IMR-90 (cell line): ENCODE measurements around the gene CBX5. TPM values are rescaled to one million over a fixed set of nuclear protein-coding genes. Genes with fewer than 3 reads are reported as not detected.

Experiments used
- ATAC-seq: fragments of 200-7000 bp; cut with Tn5 transposase; 2 replicates; pipeline ENCODE4 v1.9.1; 2020; ENCODE audit warnings: low read depth, mild to moderate bottlenecking, moderate library complexity
- BruUV-seq: library from RNA; stranded (reverse); fragments of 400-500 nt; replicated peaks from 2 replicates; lab custom pipeline; 2021; lab: Mats Ljungman, UMichigan
- CTCF ChIA-PET: fragments of 300-600 bp; formaldehyde crosslinking; extraction: SDS; loops from one replicate; lab custom pipeline; 2021; ENCODE audit warnings: antibody characterized with exemption; lab: Yijun Ruan, JAX
- POLR2A ChIA-PET: fragments of 300-600 bp; sonication (Branson Sonifier 250); formaldehyde crosslinking; loops from one replicate; lab custom pipeline; 2022; ENCODE audit warnings: antibody characterized with exemption; ENCODE audit not compliant: unreplicated experiment; lab: Charles Lee
- DNase-seq: peaks from one replicate; pipeline ENCODE4 v3.0.0; 2013
- H2AFZ ChIP-seq: replicated peaks from 2 replicates; pipeline ENCODE3; 2013; ENCODE audit warnings: low read length, mild to moderate bottlenecking; ENCODE audit not compliant: poor library complexity
- H2AK5ac ChIP-seq: 2 replicates; pipeline ENCODE4 v1.6.1; 2013; ENCODE audit warnings: low read depth, low read length, inconsistent platforms
- H2AK9ac ChIP-seq: replicated peaks from 2 replicates; pipeline ENCODE3; 2013; ENCODE audit warnings: mild to moderate bottlenecking, low read depth, low read length, moderate library complexity; ENCODE audit not compliant: poor library complexity
- H2BK120ac ChIP-seq: 2 replicates; pipeline ENCODE4 v1.6.1; 2013; ENCODE audit warnings: low read depth, low read length, inconsistent platforms
- H2BK15ac ChIP-seq: 3 replicates; pipeline ENCODE4 v1.6.1; 2013; ENCODE audit warnings: low read depth, low read length, inconsistent platforms
- H2BK20ac ChIP-seq: 2 replicates; pipeline ENCODE4 v1.6.1; 2013; ENCODE audit warnings: low read depth, mild to moderate bottlenecking, inconsistent platforms, low read length, moderate library complexity
- H2BK5ac ChIP-seq: 2 replicates; pipeline ENCODE4 v1.6.1; 2013; ENCODE audit warnings: mild to moderate bottlenecking, low read depth, low read length, inconsistent platforms; ENCODE audit not compliant: poor library complexity, severe bottlenecking
- H3K14ac ChIP-seq: replicated peaks from 2 replicates; pipeline ENCODE4 v1.6.1; 2013; ENCODE audit warnings: low read depth, low read length, inconsistent platforms
- H3K18ac ChIP-seq: 2 replicates; pipeline ENCODE4 v1.6.1; 2013; ENCODE audit warnings: low read depth, low read length, control low read depth
- H3K23ac ChIP-seq: 2 replicates; pipeline ENCODE4 v1.6.1; 2013; ENCODE audit warnings: low read depth, low read length, inconsistent platforms
- H3K27ac ChIP-seq: 2 replicates; pipeline ENCODE4 v1.5.1; 2013; ENCODE audit warnings: mild to moderate bottlenecking, control low read depth, low read length; ENCODE audit not compliant: insufficient read depth
- H3K27me3 ChIP-seq: 2 replicates; pipeline ENCODE4 v1.6.1; 2013; ENCODE audit warnings: low read length; ENCODE audit not compliant: control insufficient read depth, insufficient read depth
- H3K36me3 ChIP-seq: 2 replicates; pipeline ENCODE4 v1.6.1; 2013; ENCODE audit warnings: low read length, mixed read lengths; ENCODE audit not compliant: control insufficient read depth, insufficient read depth
- H3K4ac ChIP-seq: 2 replicates; pipeline ENCODE4 v1.6.1; 2013; ENCODE audit warnings: low read depth, low read length, inconsistent platforms
- H3K4me1 ChIP-seq: 2 replicates; pipeline ENCODE4 v1.6.1; 2013; ENCODE audit warnings: low read length, mixed read lengths; ENCODE audit not compliant: control insufficient read depth, insufficient read depth
- H3K4me2 ChIP-seq: 2 replicates; pipeline ENCODE4 v1.6.1; 2013; ENCODE audit warnings: low read depth, mild to moderate bottlenecking, control low read depth, low read length, moderate library complexity
- H3K4me3 ChIP-seq: 2 replicates; pipeline ENCODE4 v1.5.1; 2013; ENCODE audit warnings: low read depth, mild to moderate bottlenecking, control low read depth, low read length, moderate library complexity; ENCODE audit not compliant: insufficient read depth
- H3K56ac ChIP-seq: 2 replicates; pipeline ENCODE4 v1.6.1; 2013; ENCODE audit warnings: low read length, inconsistent platforms; ENCODE audit not compliant: insufficient read depth; ENCODE audit errors: extremely low read depth
- H3K79me1 ChIP-seq, 2 experiments: 2 replicates each; pipeline ENCODE4 v1.6.1; 2013; ENCODE audit warnings: low read length in 2 of 2, inconsistent platforms in 1 of 2, low read depth in 1 of 2
- H3K9ac ChIP-seq: 2 replicates; pipeline ENCODE4 v1.6.1; 2013; ENCODE audit warnings: low read depth, low read length, control low read depth
- H3K9me1 ChIP-seq: 2 replicates; pipeline ENCODE4 v1.6.1; 2013; ENCODE audit warnings: low read length, inconsistent platforms; ENCODE audit not compliant: insufficient read depth
- H3K9me3 ChIP-seq: 2 replicates; pipeline ENCODE4 v1.6.1; 2013; ENCODE audit warnings: low read length; ENCODE audit not compliant: control insufficient read depth, insufficient read depth
- H4K20me1 ChIP-seq: 2 replicates; pipeline ENCODE4 v1.6.1; 2013; ENCODE audit warnings: low read length, inconsistent platforms; ENCODE audit not compliant: insufficient read depth
- H4K5ac ChIP-seq: 2 replicates; pipeline ENCODE4 v1.6.1; 2013; ENCODE audit warnings: mild to moderate bottlenecking, low read depth, low read length, control low read depth
- H4K8ac ChIP-seq, 2 experiments: 2 replicates each; pipeline ENCODE4 v1.6.1; 2013; ENCODE audit warnings: low read depth in 2 of 2, low read length in 2 of 2, control low read depth in 1 of 2, inconsistent platforms in 1 of 2
- H4K91ac ChIP-seq: 2 replicates; pipeline ENCODE4 v1.6.1; 2013; ENCODE audit warnings: low read depth, low read length, inconsistent platforms; ENCODE audit not compliant: insufficient read depth
- BHLHE40 ChIP-seq: fragments of 150-350 bp; IDR thresholded peaks from 2 replicates; pipeline ENCODE4 v1.6.1; 2016; ENCODE audit warnings: mild to moderate bottlenecking, low read depth, low read length
- CEBPB ChIP-seq: IDR thresholded peaks from 2 replicates; pipeline ENCODE4 v1.6.1; 2012; ENCODE audit warnings: low read depth, low read length, improper control_type of control experiment
- CHD1 ChIP-seq: IDR thresholded peaks from 2 replicates; pipeline ENCODE4 v1.6.1; 2012; ENCODE audit warnings: low read depth, low read length, improper control_type of control experiment
- ELK1 ChIP-seq: fragments of 150-350 bp; IDR thresholded peaks from 2 replicates; pipeline ENCODE4 v1.6.1; 2016; ENCODE audit warnings: low read depth, mild to moderate bottlenecking, low read length, moderate library complexity, borderline replicate concordance
- FOS ChIP-seq: fragments of 150-350 bp; IDR thresholded peaks from 2 replicates; pipeline ENCODE4 v1.6.1; 2016; ENCODE audit warnings: low read depth, low read length
- MAFK ChIP-seq: IDR thresholded peaks from 2 replicates; pipeline ENCODE4 v1.6.1; 2012; ENCODE audit warnings: low read depth, low read length, improper control_type of control experiment
- MAZ ChIP-seq: IDR thresholded peaks from 2 replicates; pipeline ENCODE4 v1.6.1; 2012; ENCODE audit warnings: low read depth, mild to moderate bottlenecking, low read length, improper control_type of control experiment, moderate library complexity, borderline replicate concordance
- MXI1 ChIP-seq: IDR thresholded peaks from 2 replicates; pipeline ENCODE4 v1.6.1; 2012; ENCODE audit warnings: low read depth, mild to moderate bottlenecking, low read length, moderate library complexity, borderline replicate concordance
- NFE2L2 ChIP-seq: fragments of 150-350 bp; IDR thresholded peaks from 2 replicates; pipeline ENCODE4 v1.6.1; 2016; ENCODE audit warnings: low read depth, mild to moderate bottlenecking, low read length
- POLR2A ChIP-seq: IDR thresholded peaks from 2 replicates; pipeline ENCODE4 v1.6.1; 2012; ENCODE audit warnings: mild to moderate bottlenecking, low read depth, low read length
- RAD21 ChIP-seq: IDR thresholded peaks from 2 replicates; pipeline ENCODE4 v1.6.1; 2012; ENCODE audit warnings: low read length, improper control_type of control experiment
- RCOR1 ChIP-seq: IDR thresholded peaks from 2 replicates; pipeline ENCODE4 v1.6.1; 2012; ENCODE audit warnings: mild to moderate bottlenecking, low read length, improper control_type of control experiment; ENCODE audit not compliant: insufficient replicate concordance
- RFX5 ChIP-seq: IDR thresholded peaks from 2 replicates; pipeline ENCODE4 v1.8.0; 2012; ENCODE audit warnings: low read depth, mild to moderate bottlenecking, low read length, moderate library complexity
- SMC3 ChIP-seq: fragments of 150-350 bp; IDR thresholded peaks from 2 replicates; pipeline ENCODE4 v1.6.1; 2016; ENCODE audit warnings: low read depth, mild to moderate bottlenecking, antibody characterized with exemption, low read length, moderate library complexity
- dilution Hi-C: fragments of 300-500 bp; cut with HindIII; formaldehyde crosslinking; loops from one replicate; pipeline ENCODE4 v1.14.3; 2018; ENCODE audit warnings: low sequenced_read_pairs; ENCODE audit not compliant: unreplicated experiment
- in situ Hi-C: fragments of 300-500 bp; cut with MboI; formaldehyde crosslinking; loops from 3 replicates; pipeline ENCODE4 v1.14.3; 2019; ENCODE audit warnings: low sequenced_read_pairs, inconsistent platforms, mixed read lengths
- intact Hi-C: fragments of 100-400 bp; cut with micrococcal nuclease; formaldehyde crosslinking; loops from 2 replicates; pipeline ENCODE4 v1.10.0; 2022
- polyA plus RNA-seq, 3 experiments: library from polyadenylated mRNA; depleted of rRNA; stranded (reverse); fragments of >200 nt; gene quantifications; 2 replicates each; pipeline ENCODE4 v1.2.3, GENCODE V29; 2012; ENCODE audit warnings: low replicate concordance in 1 of 3
- total RNA-seq: library from RNA; depleted of rRNA; stranded (reverse); fragments of >200 nt; gene quantifications from 2 replicates; pipeline ENCODE4 v1.2.3, GENCODE V29; 2012
- TF ChIP-seq, protein P1 (sequence below): fragments of 150-350 bp; IDR thresholded peaks from 2 replicates; pipeline ENCODE4 v1.6.1; 2017; ENCODE audit warnings: mild to moderate bottlenecking, antibody characterized with exemption, low read length, low read depth
- TF ChIP-seq, protein P2 (sequence below): conservative IDR thresholded peaks from 2 replicates; pipeline ENCODE4 v1.5.1; 2012; ENCODE audit warnings: mild to moderate bottlenecking, low read depth, low read length, improper control_type of control experiment

Gene CBX5
- total and polyA plus RNA-seq, 2 of the 4 experiments (the other 2 are of a cell fraction) = 18.0 to 40.9 TPM

DNA sequence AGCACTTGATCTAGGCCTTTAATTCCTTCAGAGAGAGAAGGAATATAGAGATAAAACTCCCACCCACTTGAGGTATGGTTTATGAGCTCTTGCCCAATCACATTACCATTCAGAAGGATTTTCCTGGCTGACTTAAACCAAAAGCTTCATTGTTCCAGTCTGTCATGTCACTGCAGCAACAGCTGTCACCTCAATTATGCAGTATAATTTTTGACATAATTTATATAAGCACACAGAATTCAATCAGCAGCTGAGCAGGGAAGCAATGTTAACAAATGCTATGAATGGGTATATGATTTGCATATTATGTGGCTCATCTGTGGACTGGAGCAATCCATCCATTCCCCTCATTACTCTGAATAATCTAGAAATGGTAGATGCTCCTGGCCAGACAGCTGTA lies 40.3 kb downstream of the CBX5 start:
- in situ Hi-C loops (no loop called here), intact Hi-C loops (no loop called here), dilution Hi-C loops (no loop called here)
- ChIA-PET POLR2A (no interaction called here), CTCF (interaction anchor here (0.7 to 1.7 kb wide), 2 partner anchors 12 to 131 kb away, joined by 4 to 5 read pairs; no protein-coding TSS in a partner anchor)
- Histone ChIP-seq H3K4me1 (no peaks in the 10 kb centered on the region), H3K9me1 (no peaks in the 10 kb centered on the region), H3K4me2 (no peak overlapping the region), H2AK5ac (no peak overlapping the region), H3K4me3 (no peak overlapping the region), H2BK15ac (no peak overlapping the region), H3K79me1 (peaks cover 19 to 34% of the 10 kb centered on the region in 2 experiments), H3K27me3 (no peaks in the 10 kb centered on the region), H2BK5ac (no peak overlapping the region), H4K5ac (no peak overlapping the region), H4K20me1 (no peaks in the 10 kb centered on the region), H3K4ac (no peak overlapping the region), H2AK9ac (no peak overlapping the region), H3K14ac (no peak overlapping the region), H3K23ac (no peak overlapping the region), H3K56ac (no peak overlapping the region), H2BK120ac (no peak overlapping the region), H3K36me3 (peaks cover 14% of the 10 kb centered on the region), H4K8ac (no peak overlapping the region), H2AFZ (no peak overlapping the region), H3K27ac (no peak overlapping the region), H3K18ac (no peak overlapping the region), H2BK20ac (no peak overlapping the region), H3K9ac (no peak overlapping the region), H3K9me3 (no peaks in the 10 kb centered on the region), H4K91ac (no peak overlapping the region)
- no peak for TF ChIP-seq SMC3
- no peak for TF ChIP-seq RFX5
- no peak for TF ChIP-seq RAD21
- TF ChIP-seq ELK1 = no peak
- TF ChIP-seq MAZ = no peak
- TF ChIP-seq, protein P1, sequence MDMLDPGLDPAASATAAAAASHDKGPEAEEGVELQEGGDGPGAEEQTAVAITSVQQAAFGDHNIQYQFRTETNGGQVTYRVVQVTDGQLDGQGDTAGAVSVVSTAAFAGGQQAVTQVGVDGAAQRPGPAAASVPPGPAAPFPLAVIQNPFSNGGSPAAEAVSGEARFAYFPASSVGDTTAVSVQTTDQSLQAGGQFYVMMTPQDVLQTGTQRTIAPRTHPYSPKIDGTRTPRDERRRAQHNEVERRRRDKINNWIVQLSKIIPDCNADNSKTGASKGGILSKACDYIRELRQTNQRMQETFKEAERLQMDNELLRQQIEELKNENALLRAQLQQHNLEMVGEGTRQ = no peak
- TF ChIP-seq, protein P2, sequence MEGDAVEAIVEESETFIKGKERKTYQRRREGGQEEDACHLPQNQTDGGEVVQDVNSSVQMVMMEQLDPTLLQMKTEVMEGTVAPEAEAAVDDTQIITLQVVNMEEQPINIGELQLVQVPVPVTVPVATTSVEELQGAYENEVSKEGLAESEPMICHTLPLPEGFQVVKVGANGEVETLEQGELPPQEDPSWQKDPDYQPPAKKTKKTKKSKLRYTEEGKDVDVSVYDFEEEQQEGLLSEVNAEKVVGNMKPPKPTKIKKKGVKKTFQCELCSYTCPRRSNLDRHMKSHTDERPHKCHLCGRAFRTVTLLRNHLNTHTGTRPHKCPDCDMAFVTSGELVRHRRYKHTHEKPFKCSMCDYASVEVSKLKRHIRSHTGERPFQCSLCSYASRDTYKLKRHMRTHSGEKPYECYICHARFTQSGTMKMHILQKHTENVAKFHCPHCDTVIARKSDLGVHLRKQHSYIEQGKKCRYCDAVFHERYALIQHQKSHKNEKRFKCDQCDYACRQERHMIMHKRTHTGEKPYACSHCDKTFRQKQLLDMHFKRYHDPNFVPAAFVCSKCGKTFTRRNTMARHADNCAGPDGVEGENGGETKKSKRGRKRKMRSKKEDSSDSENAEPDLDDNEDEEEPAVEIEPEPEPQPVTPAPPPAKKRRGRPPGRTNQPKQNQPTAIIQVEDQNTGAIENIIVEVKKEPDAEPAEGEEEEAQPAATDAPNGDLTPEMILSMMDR = no peak
- no peak for TF ChIP-seq MXI1
- TF ChIP-seq CEBPB = no peak
- TF ChIP-seq MAFK = no peak
- TF ChIP-seq RCOR1 = no peak
- no peak for TF ChIP-seq POLR2A
- TF ChIP-seq BHLHE40 = no peak
- TF ChIP-seq FOS = no peak
- TF ChIP-seq CHD1 = no peak
- no peak for TF ChIP-seq NFE2L2
- ATAC-seq = no peak
- DNase-seq = no peak
- no TSS peak for BruUV-seq
